Right renal cortex interstitium (tissue), 3 donors: Measurements from ENCODE around the gene FGF2. TPM values are rescaled to one million over a fixed set of nuclear protein-coding genes. Genes with fewer than 3 reads are reported as not detected.
"Not testable (repeated sequence)": the region's sequence is repeated elsewhere in the genome, so short reads cannot be mapped to it uniquely, and the experiment has no call there.

Source experiments
- DNase-seq, 3 donors: peaks; one replicate each; pipeline ENCODE4 v3.0.0-alpha.2; 2013; ENCODE audit warnings: low read depth in 3 of 3, low spot score in 2 of 3
- polyA plus RNA-seq, 3 donors: library from polyadenylated mRNA; unstranded; fragments of 120-200 nt; gene quantifications; one replicate each; pipeline ENCODE4 v1.2.1, GENCODE V29; 2013; ENCODE audit not compliant: insufficient read length in 3 of 3

The FGF2 gene
- polyA plus RNA-seq, 3 donors: 7.3 to 8.3 (median 8.1) TPM

GRCh38 chr4:122842984-122843531 lies 16.4 kb downstream of the FGF2 start:
- DNase-seq: no peak

- DNase-seq: not testable (repeated sequence)
Measured at GRCh38 chr4:122844391-122844790, 17.8 kb downstream of the FGF2 start.

DNA sequence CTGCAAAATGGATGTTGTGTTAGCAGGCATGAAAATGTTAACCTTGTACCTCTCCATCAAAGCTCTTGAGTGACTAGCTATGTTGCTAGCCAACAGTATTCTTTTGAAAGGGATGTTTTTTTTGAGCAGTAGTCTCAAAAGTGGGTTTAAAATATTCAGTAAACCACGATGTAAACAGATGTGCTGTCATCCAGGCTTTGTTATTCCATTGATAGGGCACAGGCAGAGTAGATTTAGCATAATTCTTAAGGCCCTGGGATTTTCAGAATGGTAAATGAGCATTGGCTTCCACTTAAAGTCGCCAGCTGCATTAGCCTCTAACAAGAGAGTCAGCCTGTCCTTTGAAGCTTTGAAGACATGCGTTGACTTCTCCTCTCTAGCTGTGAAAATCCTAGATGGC lies 18.4 kb downstream of the FGF2 start:
- no peak for DNase-seq

- DNase-seq: no peak
Measured at GRCh38 chr4:122845760-122846159, 19.1 kb downstream of the FGF2 start.

DNA sequence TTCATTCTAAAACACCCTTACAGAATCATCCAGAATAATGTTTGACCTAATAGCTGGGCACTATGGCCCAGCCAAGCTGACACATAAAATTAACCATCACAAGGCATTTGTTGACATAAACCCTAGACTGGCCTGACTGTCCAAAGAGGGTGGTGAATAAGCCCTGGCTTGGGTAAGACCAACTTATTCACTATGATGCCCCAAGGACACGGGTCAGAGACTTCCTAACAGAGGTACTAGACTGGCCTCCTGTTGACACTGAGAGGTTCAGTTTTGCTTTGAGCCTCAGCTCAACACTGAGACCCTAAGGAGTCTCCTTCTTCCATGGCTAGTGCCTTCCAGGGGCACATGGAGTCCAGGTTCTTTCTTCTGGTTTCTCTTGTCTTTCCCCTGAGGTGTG lies 21.3 kb downstream of the FGF2 start:
- no peak for DNase-seq

- not testable (repeated sequence) for DNase-seq
Measured at GRCh38 chr4:122849789-122850188, 23.2 kb downstream of the FGF2 start.

GRCh38 chr4:122851568-122851967 lies 24.9 kb downstream of the FGF2 start:
- DNase-seq: no peak

GRCh38 chr4:122854447-122855352 lies 28.1 kb downstream of the FGF2 start:
- DNase-seq: peak; percentile 15 to 36 (median 20)

- no peak for DNase-seq
Measured at GRCh38 chr4:122855353-122855890, 28.8 kb downstream of the FGF2 start.

- no peak for DNase-seq
Measured at GRCh38 chr4:122857160-122857559, 30.5 kb downstream of the FGF2 start.

DNA sequence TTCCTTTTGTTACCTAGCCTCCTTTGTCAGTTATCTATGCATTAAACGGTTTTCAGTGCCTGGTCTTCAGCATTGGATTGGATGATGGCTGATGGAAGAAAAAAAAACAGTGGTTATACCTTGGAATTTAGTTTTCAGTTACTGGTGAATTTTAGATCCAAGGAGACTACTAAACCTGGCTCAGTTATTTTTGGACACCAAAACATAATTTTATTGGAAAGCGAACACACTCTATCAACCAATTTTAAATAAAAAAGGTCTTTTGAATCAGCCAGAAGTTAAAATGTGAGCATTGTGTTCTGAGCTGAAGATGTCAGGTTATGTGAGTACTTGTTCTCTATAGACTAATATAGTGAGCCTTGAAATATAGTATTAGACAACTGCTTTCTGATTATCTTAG lies 32.1 kb downstream of the FGF2 start:
- DNase-seq: no peak

GRCh38 chr4:122861172-122861943 lies 34.7 kb downstream of the FGF2 start:
- DNase-seq: no peak

GRCh38 chr4:122863639-122864038 lies 37.0 kb downstream of the FGF2 start:
- no peak for DNase-seq

DNA sequence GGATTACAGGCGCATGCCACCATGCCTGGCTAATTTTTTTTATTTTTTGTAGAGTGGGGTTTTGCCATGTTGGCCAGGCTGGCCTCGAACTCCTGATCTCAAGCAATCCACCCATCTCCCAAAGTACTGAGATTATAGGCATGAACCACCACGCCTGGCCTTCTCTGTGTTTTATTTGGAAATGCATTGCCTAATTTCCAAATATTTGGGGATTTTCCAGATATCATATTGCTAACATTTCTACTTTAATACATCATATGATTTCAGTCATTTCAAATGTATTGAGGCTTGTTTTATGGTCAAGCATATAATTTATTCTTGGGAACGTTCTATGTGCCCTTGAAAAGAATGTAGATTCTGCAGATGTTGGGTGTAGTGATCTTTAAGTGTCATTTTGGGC lies 38.8 kb downstream of the FGF2 start:
- no peak for DNase-seq

GRCh38 chr4:122868235-122868634 lies 41.6 kb downstream of the FGF2 start:
- DNase-seq: not testable (repeated sequence)

DNA sequence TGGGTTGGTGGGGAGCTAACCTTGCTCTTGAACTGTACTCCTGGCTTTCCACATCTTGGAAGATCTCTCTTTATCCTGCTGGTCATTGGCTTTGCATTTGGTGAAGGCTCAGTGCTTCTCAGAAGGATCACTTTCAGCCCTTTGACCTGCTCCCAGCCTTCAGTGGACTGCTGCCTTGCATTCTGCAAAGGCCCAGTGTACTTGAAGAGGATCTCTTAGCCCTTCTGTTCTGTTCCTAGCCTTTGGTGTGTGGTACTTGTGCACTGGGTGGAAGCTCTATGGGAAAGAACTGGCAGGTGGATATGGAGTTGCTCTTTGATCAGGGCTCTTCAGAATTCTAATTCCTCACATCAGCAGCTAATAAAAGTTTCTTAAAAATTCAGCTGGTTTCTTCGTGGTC lies 46.5 kb downstream of the FGF2 start:
- no peak for DNase-seq

GRCh38 chr4:122873821-122874593 lies 47.4 kb downstream of the FGF2 start:
- DNase-seq: no peak

- DNase-seq: no peak
Measured at GRCh38 chr4:122875949-122876348, 49.3 kb downstream of the FGF2 start.

- DNase-seq: no peak
Measured at GRCh38 chr4:122876456-122876855, 49.8 kb downstream of the FGF2 start.

- DNase-seq: no peak
Measured at GRCh38 chr4:122879001-122879400, 52.4 kb downstream of the FGF2 start.
